Measurements from ENCODE around the gene ITCH.
"Not testable (repeated sequence)": the region's sequence is repeated elsewhere in the genome, so short reads cannot be mapped to it uniquely, and the experiment has no call there.

Gene ITCH

GRCh38 chr20:34343458-34344211 lies 19.4 kb upstream of the ITCH start:
- no peak for DNase-seq (ENCODE audit: low read depth in 2 of 2)

DNA sequence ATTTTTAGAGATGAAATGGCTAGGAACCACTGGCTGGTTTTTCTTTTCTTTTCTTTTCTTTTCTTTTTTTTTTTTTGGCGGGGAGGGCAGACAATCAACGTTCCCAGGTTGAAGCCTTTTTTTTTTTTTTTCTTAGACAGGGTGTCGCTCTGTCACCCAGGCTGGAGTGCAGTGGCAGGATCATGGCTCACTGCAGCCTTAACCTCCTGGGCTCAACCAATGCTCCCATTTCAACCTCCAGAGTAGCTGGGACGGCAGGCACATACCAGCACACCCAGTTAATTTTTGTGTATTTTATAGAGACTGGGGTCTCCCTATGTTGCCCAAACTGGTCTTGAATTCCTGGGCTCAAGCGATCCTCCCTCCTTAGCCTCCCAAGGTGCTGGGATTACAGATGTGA lies 18.8 kb upstream of the ITCH start:
- DNase-seq (ENCODE audit: low read depth in 2 of 2), result no peak

- DNase-seq (ENCODE audit: low read depth in 2 of 2), result no peak
Measured at GRCh38 chr20:34345402-34345736, 17.7 kb upstream of the ITCH start.

GRCh38 chr20:34345839-34346532 lies 17.1 kb upstream of the ITCH start:
- DNase-seq (ENCODE audit: low read depth in 2 of 2), result not testable (repeated sequence)

DNA sequence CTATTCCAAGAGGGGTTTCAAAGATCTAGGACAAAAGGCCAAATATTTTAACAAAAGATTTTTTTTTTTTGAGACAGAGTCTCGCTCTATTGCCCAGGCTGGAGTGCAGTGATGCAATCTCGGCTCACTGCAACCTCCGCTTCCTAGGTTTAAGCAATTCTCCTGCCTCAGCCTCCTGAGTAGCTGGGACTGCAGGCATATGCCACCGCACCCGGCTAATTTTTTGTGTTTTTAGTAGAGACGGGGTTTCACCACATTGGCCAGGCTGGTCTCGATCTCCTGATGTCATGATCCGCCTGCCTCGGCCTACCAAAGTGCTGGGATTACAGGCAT lies 16.6 kb upstream of the ITCH start:
- DNase-seq (ENCODE audit: low read depth in 2 of 2), result not testable (repeated sequence)

DNA sequence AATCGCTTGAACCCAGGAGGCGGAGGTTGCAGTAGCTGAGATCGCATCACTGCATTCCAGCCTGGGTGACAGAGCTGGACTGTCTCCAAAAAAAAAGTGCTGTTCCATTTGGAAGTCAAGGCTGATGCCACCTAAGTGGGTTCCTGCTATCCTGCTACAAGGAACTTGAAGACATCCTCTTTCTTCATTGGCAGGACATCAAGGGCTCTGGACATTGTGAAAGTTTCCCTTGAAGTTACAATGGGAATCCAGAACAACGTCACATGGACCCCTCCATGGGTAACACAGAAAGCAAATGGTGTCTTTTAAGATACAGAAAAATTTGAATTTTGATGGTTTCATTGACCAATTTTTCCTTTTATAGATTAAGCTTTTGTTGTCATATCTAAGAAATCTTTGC lies 15.5 kb upstream of the ITCH start:
- no peak for DNase-seq (ENCODE audit: low read depth in 2 of 2)

- no peak for DNase-seq (ENCODE audit: low read depth in 2 of 2)
Measured at GRCh38 chr20:34350095-34350494, 13.0 kb upstream of the ITCH start.

DNA sequence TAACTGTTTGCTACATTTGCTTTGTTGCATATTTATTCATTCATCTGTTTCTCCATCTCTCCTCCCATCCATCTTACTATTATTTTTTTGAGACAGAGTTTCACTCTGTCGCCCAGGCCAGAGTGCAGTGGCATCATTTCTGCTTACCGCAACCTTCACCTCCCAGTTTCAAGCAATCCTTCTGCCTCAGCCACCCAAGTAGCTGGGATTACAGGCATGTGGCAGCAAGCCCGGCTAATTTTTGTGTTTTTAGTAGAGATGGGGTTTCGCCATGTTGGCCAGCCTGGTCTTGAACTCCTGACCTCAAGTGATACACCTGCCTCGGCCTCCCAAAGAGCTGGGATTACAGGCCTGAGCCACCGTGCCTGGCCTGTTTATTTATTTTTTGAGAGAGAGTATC lies 9.6 kb upstream of the ITCH start:
- DNase-seq (ENCODE audit: low read depth in 2 of 2), result not testable (repeated sequence)

DNA sequence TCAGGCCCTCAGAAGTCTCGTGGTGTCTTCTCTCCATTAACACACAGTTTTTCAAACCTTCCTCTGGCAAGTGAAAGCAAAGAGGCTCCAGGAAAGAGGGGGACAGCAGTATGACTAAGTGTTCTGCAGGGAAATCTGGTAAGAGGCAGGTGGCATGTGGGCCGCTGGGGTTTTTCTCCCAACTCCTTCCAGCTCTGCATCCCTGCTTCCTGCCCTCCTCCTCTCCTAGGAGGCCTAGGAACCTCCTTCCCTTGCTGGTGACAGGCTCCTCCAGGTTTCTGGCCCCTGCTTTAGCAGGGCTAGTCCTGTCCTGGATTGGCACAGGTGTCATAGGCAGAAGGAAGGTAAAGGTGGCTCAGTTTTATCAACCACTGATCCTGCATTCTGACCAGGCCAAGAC lies 7.6 kb upstream of the ITCH start:
- DNase-seq (ENCODE audit: low read depth in 2 of 2), result no peak

DNA sequence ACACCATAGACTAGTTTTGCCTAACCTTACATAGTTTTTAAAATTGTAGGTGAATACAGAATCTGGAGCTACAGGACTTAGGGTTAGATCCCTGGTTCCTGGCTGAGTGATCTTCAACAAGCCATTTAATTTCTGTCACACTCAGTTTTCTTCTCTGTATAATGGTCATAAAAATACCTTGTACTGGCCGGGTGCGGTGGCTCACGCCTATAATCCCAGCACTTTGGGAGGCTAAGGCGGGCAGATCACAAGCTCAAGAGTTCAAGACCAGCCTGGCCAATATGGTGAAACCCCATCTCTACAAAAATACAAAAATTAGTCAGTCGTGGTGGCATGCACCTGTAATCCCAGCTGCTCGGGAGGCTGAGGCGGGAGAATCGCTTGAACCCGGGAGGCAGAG lies 3.3 kb upstream of the ITCH start:
- DNase-seq (ENCODE audit: low read depth in 2 of 2), result not testable (repeated sequence)

DNA sequence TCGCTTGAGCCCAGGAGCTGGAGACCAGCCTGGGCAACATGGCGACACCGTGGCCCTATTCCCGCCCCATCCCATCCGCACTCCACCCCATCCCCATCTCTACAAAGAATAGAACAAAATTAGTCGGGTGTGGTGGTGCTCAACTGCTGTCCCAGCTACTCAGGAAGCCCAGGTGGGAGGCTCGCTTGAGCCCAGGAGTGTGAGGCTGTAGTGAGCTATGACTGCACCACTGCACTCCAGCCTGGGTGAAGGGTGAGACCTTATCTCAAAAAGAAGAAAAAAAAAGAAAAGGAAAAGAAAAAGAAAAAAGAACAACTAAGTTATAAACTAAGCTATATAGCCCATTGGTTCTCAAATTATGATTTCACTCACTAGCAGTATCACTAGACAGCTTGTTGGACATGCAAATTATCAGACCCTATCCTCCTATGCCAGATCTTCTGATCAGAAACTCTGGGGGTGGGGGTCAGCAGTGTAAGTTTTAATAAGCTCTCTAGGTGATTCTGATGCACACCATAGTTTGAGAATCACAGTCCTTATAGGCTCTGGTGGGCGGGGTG lies 491 bp upstream of the ITCH start:
- no peak for DNase-seq (ENCODE audit: low read depth in 2 of 2)

GRCh38 chr20:34363465-34364222 lies 571 bp downstream of the ITCH start:
- DNase-seq (ENCODE audit: low read depth in 2 of 2), result no peak

DNA sequence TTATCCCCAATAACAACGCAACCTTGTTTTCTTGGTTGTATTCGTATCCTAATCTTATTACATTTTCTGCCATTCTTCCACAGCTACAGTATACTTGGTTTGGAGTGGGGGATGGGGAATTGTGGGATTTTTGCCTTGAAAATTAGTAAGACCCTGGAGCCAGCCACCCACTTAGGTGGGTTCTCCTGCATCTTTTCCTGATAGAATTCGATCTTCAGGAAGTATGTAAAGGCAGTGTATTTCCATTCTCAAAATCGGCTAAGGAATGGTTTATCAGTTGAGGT lies 1.1 kb downstream of the ITCH start:
- DNase-seq (ENCODE audit: low read depth in 2 of 2), result no peak

DNA sequence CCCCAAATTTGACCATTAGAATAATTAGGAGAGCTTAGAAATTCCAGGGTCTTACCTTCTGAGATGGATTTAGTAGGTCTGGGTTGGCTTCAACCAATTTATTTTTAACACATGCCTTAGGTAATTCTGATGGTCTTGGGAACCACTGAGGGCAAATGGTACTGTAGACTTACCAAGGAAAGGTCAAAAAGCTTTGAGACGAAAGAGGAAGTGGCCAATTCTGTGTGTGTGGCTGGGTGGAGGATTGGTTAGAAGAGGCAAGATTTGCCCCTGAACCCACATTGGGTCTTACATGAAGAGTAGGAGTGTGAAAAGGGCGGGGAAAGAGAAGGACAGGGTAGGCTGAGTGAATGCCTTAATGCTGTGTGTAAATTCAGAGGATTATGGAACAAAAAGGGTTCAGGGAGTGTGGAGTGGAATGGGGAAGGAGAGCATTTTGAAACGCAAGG lies 2.7 kb downstream of the ITCH start:
- no peak for DNase-seq (ENCODE audit: low read depth in 2 of 2)

GRCh38 chr20:34367155-34367554 lies 4.1 kb downstream of the ITCH start:
- DNase-seq (ENCODE audit: low read depth in 2 of 2), result no peak

DNA sequence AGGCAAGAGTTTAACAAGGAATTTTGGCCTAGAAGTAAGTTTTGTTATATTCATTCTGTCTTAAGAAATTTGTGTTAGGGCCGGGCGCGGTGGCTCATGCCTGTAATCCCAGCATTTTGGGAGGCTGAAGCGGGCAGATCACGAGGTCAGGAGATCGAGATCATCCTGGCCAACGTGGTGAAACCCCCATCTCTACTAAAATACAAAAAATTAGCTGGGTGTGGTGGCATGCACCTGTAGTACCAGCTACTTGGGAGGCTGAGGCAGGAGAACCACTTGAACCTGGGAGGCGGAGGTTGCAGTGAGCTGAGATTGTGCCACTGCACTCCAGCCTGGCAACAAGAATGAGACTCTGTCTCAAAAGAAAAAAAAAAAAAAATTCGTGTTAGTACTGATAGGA lies 4.8 kb downstream of the ITCH start:
- not testable (repeated sequence) for DNase-seq (ENCODE audit: low read depth in 2 of 2)

GRCh38 chr20:34368547-34368946 lies 5.5 kb downstream of the ITCH start:
- no peak for DNase-seq (ENCODE audit: low read depth in 2 of 2)

DNA sequence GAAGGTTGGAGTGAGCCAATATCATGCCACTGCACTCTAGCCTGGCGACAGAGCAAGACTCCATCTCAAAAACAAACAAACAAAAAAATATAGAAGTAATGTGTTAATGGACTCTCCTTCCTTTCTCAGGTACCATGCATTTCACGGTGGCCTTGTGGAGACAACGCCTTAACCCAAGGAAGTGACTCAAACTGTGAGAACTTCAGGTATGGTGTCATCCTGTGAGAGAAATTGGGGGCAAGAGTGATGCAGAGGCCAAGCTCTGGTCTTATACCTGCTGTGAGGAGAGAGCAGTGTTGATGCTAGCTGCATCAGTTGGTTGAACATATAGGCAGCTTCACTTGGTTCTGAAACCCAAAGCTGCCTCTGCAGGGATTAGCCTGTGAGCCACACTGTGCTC lies 6.2 kb downstream of the ITCH start:
- no peak for DNase-seq (ENCODE audit: low read depth in 2 of 2)

GRCh38 chr20:34370062-34370461 lies 7.0 kb downstream of the ITCH start:
- no peak for DNase-seq (ENCODE audit: low read depth in 2 of 2)

DNA sequence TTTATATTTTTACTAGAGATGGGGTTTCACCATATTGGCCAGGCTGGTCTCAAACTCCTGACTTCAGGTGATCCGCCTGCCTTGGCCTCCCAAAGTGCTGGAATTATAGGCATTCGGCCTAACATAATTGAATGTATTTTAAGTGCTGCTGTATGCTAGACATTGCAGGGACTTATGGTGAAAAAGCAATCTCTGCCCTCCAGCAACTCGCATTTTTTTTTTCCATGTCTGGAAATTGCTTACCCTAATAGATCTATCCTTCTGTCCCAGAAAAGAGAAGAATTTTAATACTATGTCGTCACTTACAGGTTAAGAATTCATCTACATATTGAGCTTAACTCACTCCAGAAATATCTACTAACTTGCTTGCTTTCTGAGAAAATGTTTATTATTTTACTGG lies 10.4 kb downstream of the ITCH start:
- no peak for DNase-seq (ENCODE audit: low read depth in 2 of 2)

DNA sequence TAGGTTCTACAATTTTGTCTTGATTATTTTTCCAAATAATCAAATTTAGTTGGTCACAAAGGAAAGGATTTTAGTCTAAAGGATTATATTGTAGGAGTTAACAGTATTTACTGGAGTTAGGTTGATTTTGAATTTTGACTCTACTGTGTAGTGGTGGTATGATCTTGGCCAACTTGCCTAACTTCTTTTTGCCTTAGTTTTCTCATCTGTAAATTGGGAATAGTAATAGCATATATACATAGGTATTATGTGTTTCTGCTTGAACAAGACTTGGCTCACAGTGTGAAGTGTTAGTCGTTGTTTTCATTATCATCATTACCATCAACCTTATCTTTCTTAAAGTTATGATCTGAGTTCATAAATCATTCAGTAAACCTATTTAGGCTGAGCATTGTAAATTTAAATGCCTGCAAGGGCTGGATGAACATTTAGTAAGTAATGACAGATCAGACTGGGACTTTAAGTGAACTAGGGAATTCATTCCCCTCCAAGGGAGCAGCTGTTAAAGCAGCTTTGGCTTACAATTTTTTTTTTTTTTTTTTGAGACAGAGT lies 11.2 kb downstream of the ITCH start:
- DNase-seq (ENCODE audit: low read depth in 2 of 2), result no peak

- DNase-seq (ENCODE audit: low read depth in 2 of 2), result no peak
Measured at GRCh38 chr20:34375977-34376430, 12.9 kb downstream of the ITCH start.
